LHCN-M2 (cell line): Measurements from ENCODE around the gene AGMO. TPM values are rescaled to one million over a fixed set of nuclear protein-coding genes. Genes with fewer than 3 reads are reported as not detected.

Source experiments
- DNase-seq: peaks from one replicate; pipeline ENCODE4 v3.0.0-alpha.2; 2012; ENCODE audit warnings: low read depth
- polyA plus RNA-seq: library from polyadenylated mRNA; unstranded; fragments of >200 nt; gene quantifications from one replicate; pipeline ENCODE4 v1.2.1, GENCODE V29; 2012; ENCODE audit warnings: missing spikeins
- total RNA-seq: library from RNA; depleted of rRNA; stranded (reverse); fragments of >200 nt; gene quantifications from 2 replicates; pipeline ENCODE4 v1.2.3, GENCODE V29; 2014; rRNA removed

The AGMO gene
- 0.06 TPM in 1 of 2 replicates, not detected in the other for total RNA-seq
- not detected for polyA plus RNA-seq

DNA sequence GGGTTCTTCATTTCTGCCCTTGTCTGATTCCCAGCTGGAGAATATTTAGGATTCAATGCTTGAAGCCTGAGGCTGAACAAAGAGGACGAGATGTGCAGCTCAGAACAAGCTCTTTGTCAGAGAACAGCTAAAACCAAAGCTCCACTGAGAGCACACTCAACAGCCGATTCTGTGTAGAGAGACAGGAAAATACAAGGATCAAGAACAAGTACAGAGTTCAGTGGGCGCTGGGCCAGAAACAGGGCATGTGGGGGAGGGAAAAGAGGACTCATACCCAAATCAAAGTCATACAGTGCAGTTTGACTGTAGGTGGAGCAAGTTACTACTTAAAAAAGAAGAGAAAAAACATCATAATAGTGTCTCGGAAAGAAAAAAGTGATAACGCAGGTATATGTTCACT lies at the start of gene AGMO:
AGMO (minus strand) TSS at position 181 of the 400 bp plus-strand sequence.
- DNase-seq = peak; percentile 65

DNA sequence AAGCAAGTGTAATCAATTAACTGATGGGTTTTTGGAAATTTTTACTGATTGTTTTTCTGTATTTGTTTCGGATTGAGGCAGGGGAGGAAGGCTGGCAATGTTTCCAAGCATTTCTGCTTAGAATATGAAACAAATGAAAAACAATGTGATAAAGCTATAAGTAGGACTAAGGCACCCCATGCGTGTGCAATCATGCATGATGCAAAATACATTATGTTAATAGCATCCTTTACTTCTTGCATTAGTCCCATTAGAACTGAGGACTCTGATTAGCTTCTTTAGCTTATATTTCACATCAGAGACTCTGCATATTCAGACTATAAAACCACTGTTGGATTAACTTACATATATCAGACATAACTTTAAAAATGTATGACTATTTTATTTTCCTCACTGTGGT lies 48.7 kb upstream of the AGMO start:
- DNase-seq = no peak

DNA sequence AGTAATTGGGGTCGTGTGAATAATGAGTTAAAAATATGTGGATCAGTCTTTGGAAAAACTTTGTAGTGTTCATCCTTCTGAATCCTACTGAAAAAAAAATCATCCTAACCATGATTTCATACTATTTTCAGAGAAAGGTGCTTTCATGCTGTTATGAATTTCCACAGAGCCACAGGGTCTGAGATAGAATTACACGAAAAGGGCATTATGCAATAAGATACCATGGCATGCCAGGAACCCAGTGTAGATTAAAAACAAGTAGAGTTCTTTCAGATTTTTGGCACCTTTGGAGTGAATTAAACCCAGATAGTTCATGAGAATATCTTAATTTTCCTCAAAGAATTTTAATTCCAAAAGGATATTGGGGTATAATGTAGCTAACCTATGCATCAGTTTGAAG lies 47.5 kb upstream of the AGMO start:
- DNase-seq = no peak

DNA sequence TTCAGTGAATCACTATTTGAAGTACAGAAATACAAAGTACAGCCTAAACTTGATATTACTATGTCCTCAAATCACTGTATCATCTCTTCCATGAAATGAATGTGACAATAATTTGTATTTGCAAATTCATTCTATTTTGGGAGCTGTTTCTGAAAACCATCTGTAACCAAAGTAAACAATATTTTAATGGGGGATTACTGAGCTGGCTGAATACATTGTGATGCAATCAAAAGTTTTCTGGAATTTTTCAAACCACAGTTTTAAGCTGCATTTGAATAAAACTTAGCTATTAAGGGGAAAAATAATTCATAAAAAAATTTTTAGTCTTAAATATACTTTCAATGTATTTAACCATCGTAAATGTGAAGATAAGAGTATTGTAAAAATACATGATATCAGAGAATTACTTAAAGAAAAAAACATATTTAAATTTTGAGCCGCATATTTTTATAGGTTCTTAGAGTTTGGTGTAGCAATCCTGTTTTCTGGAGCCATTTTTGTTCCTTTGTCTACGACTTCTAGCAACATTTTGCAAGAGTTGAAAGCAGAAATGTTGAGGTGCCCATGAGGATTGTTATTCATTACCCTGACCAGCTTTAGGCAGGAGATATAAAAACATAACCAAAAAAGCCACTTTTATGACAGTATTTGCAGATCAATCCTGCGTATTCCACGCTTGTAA lies 45.9 kb upstream of the AGMO start:
- peak; percentile 57 for DNase-seq

DNA sequence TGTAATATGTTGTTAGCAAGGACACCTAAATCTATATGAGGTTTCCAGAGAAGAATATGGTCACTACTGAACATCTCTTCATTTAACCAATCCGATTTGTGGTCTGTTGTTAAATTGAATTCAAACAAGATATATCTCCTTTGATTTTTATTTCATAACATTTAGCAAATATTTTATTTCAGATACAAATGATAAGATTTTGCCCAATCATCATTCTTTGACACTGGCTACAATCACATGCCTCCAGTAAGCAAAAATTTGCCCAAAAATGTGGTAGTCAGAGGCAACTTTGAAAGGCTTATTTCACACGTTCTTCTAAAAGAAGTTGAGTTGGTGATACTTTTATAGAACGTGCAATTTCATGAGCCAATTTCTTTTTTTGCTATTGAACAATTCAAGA lies 44.7 kb upstream of the AGMO start:
- DNase-seq = no peak

DNA sequence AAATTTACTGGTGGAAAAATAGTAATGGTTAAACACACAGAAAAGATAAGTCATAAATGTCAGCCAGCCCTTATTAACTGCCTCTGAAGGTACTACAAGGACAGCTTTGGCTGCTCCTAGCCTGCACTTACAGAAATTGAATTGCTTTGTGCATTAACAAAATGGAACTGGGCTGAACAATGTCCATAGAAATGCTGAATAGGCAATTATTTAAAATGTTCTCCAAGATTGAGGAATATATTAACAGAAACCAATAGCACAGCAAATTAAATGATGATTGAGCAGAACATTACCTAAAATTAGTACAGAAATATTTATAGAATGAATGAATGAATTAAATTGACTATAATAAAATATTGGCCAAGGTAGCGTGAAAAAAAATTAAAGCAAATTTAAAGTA lies 42.4 kb upstream of the AGMO start:
- DNase-seq = no peak

DNA sequence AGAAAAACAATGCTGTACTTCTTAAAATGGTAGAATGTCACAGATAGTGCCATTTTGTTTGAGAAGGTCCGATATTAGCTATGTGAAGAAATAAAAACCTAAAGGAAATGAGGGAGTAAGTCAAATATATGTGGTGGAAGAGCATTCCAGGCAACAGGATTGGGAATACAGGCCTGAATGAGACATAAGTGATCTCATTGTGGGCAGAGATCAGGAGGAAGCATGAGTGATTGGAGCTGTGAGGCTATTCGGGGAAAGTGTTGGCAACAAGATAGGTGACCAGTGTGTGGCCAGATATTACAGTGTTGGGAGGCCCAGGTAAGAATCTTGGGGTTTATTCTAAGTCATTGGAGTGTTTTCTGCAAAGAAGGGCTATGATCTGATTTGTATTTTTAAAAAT lies 41.3 kb upstream of the AGMO start:
- DNase-seq = peak; percentile 45

DNA sequence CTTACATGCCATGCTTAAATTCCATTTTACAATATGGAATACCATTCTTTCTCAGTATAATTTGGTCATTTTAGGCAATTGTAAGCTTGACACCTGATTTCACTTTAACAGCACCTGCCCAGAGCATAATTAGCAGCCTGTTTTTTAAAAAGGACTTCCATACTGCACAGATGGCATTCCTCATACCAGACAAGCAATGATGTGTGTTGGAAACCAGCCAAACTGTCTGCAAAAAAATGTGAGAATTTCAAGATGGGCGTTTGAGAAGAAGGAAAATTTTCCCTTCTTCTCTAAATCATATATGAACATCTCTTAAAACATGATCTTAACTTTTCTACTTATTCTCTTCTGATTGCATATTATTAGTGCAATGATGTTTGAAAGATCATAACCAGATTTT lies 40.4 kb upstream of the AGMO start:
- no peak for DNase-seq

DNA sequence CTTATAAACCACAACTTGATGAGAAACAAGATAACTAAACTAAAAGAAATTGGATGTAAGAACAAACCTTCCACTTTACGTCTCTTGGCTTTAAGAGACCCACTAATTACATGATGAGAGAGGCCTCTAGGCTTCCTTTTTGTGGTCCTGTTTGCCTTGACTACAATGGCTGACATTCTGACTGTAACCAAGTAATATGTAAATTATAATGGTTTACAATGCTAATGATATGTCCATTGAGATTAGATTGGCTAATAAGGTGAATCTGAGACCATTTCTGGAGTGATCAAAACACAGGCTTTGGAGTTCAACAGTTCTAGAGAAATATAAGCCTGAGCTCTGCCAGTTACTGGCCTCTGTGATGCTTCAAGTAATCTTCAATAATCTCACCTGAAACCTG lies 39.4 kb upstream of the AGMO start:
- no peak for DNase-seq

DNA sequence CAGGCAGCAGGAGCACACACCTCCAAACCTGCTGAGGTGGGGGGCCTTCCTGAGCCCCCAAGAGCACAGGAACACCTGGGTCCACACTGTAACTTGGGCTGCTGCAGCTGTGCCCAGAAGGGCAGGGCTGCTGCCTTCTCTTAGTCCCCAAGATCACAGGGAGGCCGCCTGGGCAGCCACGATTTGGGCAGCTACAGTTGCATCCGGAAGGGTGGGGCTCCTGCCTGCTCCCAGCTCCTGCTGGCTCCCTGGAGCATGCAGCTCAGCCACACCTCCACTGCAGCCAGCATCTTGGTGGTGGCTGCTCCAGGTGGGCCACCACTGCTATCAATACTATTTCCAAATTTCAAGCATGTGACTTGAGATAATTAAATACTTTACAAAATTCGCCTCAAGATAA lies 38.5 kb upstream of the AGMO start:
- no peak for DNase-seq

DNA sequence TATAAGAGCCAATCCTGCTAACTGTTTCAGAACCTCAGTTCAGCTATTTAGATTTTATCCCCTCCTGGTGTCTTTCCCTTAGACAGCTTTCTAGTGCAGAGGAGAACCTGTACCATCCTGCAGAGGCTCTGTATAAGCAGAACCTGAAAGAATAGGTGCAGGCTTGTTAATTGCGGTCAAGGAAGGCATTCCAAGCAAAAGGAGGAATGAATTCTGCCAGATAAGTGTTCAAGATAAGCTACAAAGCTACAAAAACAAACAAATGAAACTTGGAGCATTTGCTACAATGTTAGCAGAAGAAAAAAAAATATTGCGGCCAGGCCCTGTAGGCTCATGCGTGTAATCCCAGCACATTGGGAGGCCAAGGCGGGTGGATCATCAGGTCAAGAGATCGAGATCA lies 32.6 kb upstream of the AGMO start:
- DNase-seq = no peak

DNA sequence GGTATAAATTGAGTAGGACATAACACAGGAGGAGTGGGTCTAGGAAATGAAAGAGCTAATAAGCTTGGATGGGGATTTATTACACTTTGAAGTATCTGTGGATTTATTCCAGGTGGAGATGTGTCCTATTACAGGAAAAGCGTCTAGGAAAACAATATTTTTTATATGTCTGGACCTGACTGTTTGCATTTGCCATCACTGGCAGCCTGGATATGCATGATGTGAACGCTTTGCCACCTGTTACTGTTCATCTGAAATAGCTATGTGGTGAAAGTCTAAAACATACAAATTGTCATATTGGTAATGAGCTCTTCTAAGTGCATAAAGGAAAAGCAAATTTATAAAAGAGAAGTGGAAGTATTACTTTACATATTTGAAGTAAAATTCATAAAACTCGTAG lies 31.6 kb upstream of the AGMO start:
- peak; percentile 42 for DNase-seq

DNA sequence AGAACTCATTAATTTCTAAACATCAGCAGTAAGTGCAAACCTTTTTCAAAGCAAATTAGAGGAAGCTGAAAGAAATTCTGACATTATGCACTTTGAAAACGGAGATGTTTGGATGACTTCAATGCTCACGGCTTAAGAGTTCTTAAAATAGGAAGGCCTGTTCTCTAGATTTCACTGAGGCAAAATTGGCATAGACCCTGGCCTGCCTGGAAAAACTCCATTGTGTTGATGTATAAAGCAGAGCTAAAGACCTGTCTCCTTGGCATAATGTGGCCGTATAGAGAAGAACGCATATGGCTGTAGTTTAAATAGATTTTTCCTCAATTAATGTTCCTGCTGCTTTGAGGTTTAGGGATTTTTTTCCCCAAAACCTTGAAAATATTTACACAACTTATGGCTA lies 24.5 kb upstream of the AGMO start:
- DNase-seq = no peak

DNA sequence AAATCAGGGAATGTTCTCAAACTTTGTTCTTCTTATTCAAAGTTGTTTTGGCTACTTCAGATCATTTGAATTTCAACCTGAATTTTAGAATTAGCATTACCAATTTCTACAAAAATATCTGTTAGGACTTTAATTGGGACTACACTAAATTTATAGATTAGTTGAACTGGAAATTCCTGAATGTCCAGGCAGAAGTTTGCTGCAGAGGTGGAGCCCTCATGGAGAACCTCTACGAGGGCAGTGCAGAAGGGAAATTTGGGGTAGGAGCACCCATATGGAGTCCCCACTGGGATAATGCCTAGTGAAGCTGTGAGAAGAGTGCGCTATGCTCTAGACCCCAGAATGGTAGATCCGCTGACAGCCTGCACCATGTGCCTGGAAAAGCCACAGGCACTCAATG lies 22.8 kb upstream of the AGMO start:
- no peak for DNase-seq

DNA sequence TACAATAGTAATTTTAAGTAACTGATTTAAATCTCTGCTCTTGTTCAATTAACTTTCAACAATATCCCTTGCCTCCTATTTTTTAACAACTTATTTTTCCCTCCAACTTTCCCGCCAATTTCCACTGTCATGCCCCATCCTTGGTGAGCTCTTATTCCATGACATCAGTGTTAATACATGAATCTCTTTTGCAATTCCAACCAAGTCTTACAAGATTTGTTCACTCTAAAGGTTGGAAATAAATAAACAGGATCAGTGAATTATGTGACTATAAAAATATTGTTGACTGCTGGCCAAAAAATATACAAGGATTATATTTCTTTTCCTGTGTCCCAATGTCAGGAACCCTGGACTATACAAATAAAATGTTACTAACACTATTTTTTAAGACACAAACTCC lies 21.0 kb upstream of the AGMO start:
- DNase-seq = peak; percentile 60

DNA sequence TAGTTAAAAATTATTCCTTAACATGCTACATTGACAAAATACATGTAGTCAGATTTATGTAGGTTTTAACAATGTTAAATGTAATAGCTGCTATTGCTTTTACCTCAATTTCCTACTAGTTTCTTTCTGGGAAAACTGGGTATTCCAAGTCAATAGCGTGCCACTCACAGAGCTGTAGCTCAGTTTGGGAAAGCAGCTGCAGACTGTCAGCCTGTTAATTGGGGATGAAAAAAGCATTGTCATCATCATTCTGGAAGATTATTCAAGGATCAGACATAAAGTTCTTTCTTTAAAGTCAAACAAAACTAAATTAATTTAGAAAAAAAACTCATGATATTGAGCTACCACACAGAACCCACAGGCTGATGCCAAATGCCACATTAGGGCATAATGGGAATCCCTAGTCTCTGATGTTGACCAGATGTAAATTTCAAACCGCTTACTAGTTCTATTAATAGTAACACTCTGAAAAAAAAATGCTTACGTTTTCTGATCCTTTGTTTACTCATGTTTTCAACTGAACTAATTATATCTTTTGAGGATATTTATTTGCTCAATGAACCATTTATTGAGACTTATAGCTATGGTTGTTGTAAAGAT lies 19.6 kb upstream of the AGMO start:
- DNase-seq = no peak

DNA sequence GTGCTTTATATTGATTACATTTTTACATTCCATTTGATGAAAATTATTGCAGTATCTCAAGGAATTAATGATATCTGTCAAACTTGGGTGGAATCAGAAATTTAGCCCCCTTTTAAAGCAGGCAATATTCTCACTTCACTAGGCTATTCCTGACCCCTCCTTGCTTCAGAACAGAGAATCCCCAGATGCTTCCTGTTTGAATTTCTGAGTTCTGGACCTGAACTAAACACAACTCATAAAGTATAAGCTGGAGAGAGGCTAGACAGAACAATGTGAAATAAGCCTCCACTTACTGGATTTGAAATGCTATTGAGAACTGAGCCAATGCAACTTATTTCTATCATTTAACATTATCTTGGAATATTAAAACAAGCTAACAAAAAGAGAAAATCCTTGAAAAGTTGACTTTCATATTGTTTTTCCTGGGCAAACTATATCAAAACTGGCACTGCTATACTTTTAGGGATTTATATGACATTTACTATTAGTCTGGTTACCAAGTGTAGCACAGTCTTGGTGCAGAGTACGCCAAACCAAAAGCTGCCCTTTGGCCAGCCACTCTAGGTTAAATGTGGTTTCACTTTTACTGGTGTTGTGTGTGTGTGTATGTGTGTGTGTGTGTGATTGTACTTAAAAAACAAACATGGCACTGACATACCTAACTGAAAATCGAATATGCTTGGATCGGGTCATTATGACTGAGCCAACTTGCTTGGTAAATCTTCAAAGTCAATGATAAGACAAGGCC lies 19.0 kb upstream of the AGMO start:
- no peak for DNase-seq

DNA sequence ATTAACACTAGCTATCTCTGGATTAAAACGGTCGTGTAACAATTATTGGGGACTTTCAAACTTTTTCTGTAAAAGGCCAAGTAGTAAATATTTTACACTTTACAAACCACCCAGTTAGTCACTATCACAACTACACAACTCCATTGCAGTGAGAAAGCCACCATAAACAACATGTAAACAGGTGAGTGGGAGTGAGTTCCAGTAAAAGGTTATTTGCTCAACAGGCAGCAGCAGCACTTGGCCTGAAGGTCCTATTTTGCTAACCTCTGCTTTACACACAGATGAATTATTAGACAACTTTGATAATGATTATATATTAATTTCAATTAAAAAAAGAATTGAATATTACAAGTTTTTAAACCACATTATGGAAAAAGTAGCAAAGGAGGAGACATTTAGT lies 15.8 kb upstream of the AGMO start:
- DNase-seq = no peak

DNA sequence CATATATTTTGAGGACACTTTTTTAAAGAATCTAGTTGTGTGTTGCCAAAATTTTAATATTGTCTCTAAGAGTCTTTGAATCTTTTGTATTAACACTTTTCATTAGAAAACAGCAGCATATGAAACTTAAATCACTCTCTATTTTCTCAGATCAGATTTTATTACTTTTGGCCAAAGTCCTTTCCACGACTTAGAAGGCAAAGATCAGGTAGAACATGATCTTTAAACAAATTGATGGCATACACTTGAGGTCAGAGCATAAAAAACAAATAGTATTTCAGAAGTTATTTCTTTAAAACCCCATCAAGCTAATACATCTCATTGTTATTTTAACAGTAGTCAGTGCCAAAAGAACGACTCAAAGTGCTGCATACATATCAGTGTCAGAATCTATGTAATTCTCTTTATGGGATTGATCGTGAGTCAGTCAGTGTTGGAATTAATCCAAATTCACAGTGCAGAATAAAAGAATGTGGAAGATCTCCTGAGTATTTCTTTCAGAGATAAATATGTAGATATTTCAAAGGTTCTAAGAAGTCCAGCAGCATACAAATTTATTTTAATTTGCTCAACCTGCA lies 9.6 kb upstream of the AGMO start:
- DNase-seq = peak; percentile 43

DNA sequence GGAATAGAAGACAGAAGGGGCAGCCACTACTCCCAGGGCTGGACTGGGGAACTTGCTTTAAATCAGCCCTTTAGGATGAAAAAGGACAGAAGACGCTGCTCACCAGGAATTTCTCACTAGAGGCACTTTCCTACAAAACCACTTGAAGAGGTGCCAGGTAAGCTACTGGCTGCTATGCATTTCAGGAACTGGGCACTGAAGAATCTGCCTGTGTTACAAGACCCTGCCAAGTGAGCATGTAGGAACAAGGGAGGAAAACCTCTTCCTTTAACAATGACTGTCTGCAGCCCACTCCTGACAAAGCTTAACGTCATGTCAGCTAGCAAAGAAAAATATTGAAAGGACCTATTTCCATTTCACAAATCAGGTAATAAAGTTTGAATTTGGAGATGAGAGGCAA lies 5.8 kb upstream of the AGMO start:
- no peak for DNase-seq

DNA sequence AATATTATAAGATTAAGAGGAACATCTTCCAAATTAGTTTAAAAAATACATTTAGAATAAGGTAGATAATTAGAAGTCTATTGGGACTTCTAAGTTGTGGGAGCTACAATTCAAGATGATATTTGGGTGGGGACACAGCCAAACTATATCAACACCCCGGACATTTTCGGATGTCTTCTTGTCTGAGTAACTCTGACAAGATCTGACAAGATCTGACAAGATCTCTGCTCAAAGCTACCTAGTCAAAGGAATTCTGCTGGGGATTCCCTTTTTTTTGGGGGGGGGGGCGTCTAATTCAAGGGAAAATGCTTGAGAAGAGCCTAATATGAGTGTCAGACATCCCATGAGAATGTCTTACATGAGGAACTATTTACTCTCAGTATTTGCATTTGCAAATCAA lies 5.2 kb upstream of the AGMO start:
- DNase-seq = no peak

DNA sequence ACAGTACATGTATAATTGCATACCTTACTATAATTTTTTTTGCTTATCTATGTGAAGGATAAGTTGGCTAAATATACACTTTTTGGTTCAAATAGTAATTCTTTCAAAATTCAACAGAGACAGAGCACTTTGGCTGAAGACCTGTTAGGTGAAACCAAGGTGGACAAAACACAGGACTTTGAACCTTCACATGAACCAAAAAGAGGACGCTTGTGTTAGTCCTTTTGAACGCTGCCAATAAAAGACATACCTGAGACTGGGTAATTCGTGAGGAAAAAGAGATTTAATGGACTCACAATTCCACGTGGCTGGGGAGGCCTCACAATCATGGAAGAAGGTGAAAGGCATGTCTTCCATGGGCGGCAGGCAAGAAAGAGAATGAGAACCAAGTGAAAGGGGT lies 4.7 kb upstream of the AGMO start:
- DNase-seq = no peak

DNA sequence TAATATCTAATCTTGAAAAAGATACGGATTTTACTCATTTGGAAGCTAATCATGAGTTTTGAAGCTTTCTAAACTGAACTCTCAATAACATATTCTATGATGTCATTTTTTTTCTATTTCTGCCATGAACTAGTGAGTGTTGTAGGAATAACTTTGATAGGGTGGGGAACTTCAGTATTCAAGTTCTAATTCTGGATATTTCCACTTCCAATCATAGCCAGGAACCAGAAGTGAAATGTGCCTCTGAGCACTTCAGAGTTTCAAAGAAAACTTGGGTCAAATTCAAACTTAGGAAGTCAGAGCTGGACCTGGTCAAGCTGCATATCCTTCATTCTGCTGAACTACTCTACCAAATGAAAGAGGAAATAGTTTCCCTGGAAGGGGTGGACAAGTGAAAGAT lies 847 bp downstream of the AGMO start:
- DNase-seq = no peak
